Karpas-422 (cell line): ENCODE data around the gene ITGB8. TPM values are rescaled to one million over a fixed set of nuclear protein-coding genes. Genes with fewer than 3 reads are reported as not detected.

ENCODE experiments used
- DNase-seq: peaks from one replicate; pipeline ENCODE4 v3.0.0-alpha.2; 2015
- H2AFZ ChIP-seq: fragments of 200-600 bp; sonication (generic); 2 replicates; pipeline ENCODE4 v1.6.1; 2014; ENCODE audit warnings: antibody characterized with exemption, low read length, mixed read lengths
- H3K27ac ChIP-seq: fragments of 200-600 bp; sonication (generic); 2 replicates; pipeline ENCODE4 v1.5.1; 2014; ENCODE audit warnings: mild to moderate bottlenecking, low read length, moderate library complexity
- H3K27me3 ChIP-seq: fragments of 200-600 bp; sonication (generic); 2 replicates; pipeline ENCODE4 v1.6.1; 2014; ENCODE audit warnings: low read length, mixed read lengths
- H3K36me3 ChIP-seq: fragments of 200-600 bp; sonication (generic); 2 replicates; pipeline ENCODE4 v1.6.1; 2014; ENCODE audit warnings: low read length, mixed read lengths; ENCODE audit not compliant: insufficient read depth
- H3K4me1 ChIP-seq: fragments of 200-600 bp; sonication (generic); 2 replicates; pipeline ENCODE4 v1.6.1; 2014; ENCODE audit warnings: mild to moderate bottlenecking, low read length, mixed read lengths
- H3K4me2 ChIP-seq: fragments of 200-600 bp; sonication (generic); 2 replicates; pipeline ENCODE4 v1.6.1; 2014; ENCODE audit warnings: low read length, low read depth, mild to moderate bottlenecking; ENCODE audit not compliant: poor library complexity, severe bottlenecking
- H3K4me3 ChIP-seq: fragments of 200-600 bp; sonication (generic); 2 replicates; pipeline ENCODE4 v1.5.1; 2014; ENCODE audit warnings: mild to moderate bottlenecking, antibody characterized with exemption, low read length, mixed read lengths
- H3K79me2 ChIP-seq: fragments of 200-600 bp; sonication (generic); 2 replicates; pipeline ENCODE4 v1.6.1; 2014; ENCODE audit warnings: mild to moderate bottlenecking, low read length, mixed read lengths
- H3K9ac ChIP-seq: fragments of 200-600 bp; sonication (generic); 2 replicates; pipeline ENCODE4 v1.6.0; 2014; ENCODE audit warnings: low read length
- H3K9me2 ChIP-seq: fragments of 200-600 bp; sonication (generic), shearing (Covaris generic); replicated peaks from 2 replicates; pipeline ENCODE4 v1.6.0; 2014; ENCODE audit warnings: mild to moderate bottlenecking, low read length, moderate library complexity; ENCODE audit not compliant: insufficient read depth
- H3K9me3 ChIP-seq: fragments of 300-700, 200-600 bp; sonication (generic); 2 replicates; pipeline ENCODE4 v1.6.1; 2014; ENCODE audit warnings: low read length, mixed read lengths
- H4K20me1 ChIP-seq: fragments of 200-600 bp; sonication (generic); 2 replicates; pipeline ENCODE4 v1.6.1; 2014; ENCODE audit warnings: mild to moderate bottlenecking, antibody characterized with exemption, low read length, low read depth; ENCODE audit not compliant: insufficient read depth
- total RNA-seq: library from RNA; depleted of rRNA; stranded (reverse); fragments of >200 nt; shearing (Covaris generic); gene quantifications from 2 replicates; pipeline ENCODE4 v1.2.3, GENCODE V29; 2014; ENCODE audit warnings: low replicate concordance

ITGB8 gene
- total RNA-seq, 1 experiment from 2014 or later = 0.07 TPM

DNA sequence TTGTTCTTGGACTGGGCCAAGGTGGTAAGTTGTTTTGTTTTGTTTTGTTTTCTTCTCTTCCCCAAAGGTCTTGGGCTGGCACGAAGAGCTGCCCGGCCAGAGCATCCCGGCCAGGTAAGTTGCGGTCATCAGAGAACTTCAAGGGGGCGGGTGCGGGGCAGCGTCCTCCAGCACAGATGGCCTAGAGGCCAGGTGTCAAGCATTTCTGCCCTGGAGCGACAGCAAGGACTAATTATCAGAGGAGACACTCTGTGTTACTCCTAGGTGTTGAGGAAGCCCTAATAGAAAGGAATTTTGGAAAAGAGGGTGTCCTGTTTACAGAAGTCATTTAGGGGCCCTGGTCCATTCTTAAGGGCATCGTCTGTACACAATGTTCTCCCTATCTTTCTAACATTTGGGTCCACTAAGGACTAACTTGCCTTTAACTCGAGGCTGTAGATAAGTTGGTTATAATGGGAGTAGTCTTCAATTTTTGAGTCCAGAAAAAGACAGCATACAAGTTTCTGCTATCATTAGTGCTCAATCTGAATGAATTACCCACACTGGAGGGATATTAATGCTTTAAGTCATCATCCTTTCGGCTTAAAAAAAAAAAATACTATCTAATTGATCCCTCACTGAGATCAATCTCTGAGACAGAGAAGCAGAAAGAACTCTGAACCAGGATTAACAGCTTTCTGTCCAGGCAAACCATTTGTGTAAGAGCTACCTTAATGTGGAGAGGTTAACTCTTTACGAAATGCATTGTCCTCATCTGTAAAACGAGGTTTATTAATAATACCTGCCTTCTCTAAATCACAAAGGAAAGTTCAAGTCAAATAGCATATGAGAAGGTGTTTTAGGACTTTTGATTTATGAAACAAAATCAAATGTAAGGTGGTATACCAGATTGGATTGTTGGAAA lies 1.5 kb downstream of the ITGB8 start:
- H3K27ac ChIP-seq = no peak overlapping the region
- H3K9ac ChIP-seq = peak overlapping the region; percentile 63
- no peaks in the 10 kb centered on the region for H3K9me3 ChIP-seq
- H3K79me2 ChIP-seq = no peaks in the 10 kb centered on the region
- no peaks in the 10 kb centered on the region for H4K20me1 ChIP-seq
- H3K4me3 ChIP-seq = peak overlapping the region; percentile 76
- peaks cover 37% of the 10 kb centered on the region for H3K4me1 ChIP-seq
- H3K27me3 ChIP-seq = no peaks in the 10 kb centered on the region
- no peaks in the 10 kb centered on the region for H3K36me3 ChIP-seq
- H2AFZ ChIP-seq = 0 out of 2 replicates have a peak overlapping the region, but pooled peaks have one; percentile 96
- no peaks in the 10 kb centered on the region for H3K9me2 ChIP-seq
- H3K4me2 ChIP-seq = peak overlapping the region; percentile 94
- no peak for DNase-seq

DNA sequence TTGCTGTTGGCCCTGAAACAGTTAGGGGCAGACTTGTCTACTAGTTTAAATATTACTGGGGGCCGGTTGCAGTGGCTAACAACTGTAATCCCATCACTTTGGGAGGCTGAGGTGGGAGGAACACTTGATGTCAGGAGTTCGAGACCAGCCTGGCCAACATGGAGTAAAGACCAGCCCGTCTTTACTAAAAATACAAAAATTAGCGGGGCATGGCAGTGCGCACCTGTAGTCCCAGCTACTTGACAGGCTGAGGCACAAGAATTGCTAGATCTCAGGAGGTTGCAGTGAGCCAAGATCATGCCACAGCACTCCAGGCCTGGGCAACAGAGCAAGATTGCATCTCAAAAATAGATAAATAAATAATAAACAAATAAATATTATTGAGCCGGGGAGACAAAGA lies 7.6 kb downstream of the ITGB8 start:
- H2AFZ ChIP-seq = no peak overlapping the region
- H4K20me1 ChIP-seq = no peaks in the 10 kb centered on the region
- no peaks in the 10 kb centered on the region for H3K27me3 ChIP-seq
- no peaks in the 10 kb centered on the region for H3K36me3 ChIP-seq
- no peak overlapping the region for H3K27ac ChIP-seq
- no peaks in the 10 kb centered on the region for H3K4me1 ChIP-seq
- no peaks in the 10 kb centered on the region for H3K79me2 ChIP-seq
- H3K4me2 ChIP-seq = no peak overlapping the region
- H3K9ac ChIP-seq = no peak overlapping the region
- no peaks in the 10 kb centered on the region for H3K9me2 ChIP-seq
- H3K4me3 ChIP-seq = no peak overlapping the region
- DNase-seq = no peak
- H3K9me3 ChIP-seq = no peaks in the 10 kb centered on the region

DNA sequence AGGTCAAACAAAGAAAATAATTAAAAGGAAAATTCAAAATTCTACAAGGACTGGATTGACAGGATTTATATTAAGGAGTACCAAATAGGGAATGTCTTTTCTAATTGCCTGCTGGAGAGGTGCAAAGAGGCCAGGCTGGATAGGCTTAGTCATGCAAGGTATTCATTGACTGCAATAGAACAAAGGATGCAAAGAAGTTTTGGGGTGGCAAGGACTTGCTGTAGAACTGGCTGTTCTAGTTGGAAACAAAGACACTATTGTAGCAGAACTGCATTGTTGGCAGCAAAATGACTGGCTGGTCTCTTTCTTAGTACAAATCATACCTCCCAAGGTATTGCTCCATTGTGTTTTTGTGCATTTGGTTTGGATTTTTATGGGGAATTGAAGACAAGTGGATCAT lies 10.1 kb downstream of the ITGB8 start:
- Histone ChIP-seq H3K27me3 (no peaks in the 10 kb centered on the region), H3K9me2 (no peaks in the 10 kb centered on the region), H4K20me1 (no peaks in the 10 kb centered on the region), H3K4me2 (no peak overlapping the region), H3K9ac (no peak overlapping the region), H3K36me3 (no peaks in the 10 kb centered on the region), H2AFZ (no peak overlapping the region), H3K27ac (no peak overlapping the region), H3K9me3 (no peaks in the 10 kb centered on the region), H3K79me2 (no peaks in the 10 kb centered on the region), H3K4me3 (no peak overlapping the region), H3K4me1 (no peaks in the 10 kb centered on the region)
- no peak for DNase-seq

DNA sequence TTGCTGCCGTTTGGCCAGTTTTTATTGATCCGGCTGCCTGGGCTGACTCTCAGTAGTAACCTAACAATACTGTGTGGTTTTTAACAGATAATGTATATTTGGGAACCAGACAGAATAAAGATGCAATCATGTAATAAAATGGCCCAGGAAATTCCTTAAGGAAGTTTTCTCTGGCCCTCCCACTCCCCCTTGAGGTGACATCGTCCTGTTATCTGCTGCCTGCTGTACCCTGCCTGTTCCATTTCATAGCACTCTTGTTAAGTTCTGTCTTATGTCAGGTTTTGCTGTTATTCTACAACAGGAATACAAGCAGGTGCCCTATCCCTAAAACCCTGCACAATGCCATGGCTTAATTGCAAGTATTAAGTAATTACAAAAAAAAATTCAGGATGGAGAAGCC lies 12.5 kb downstream of the ITGB8 start:
- Histone ChIP-seq H3K4me2 (no peak overlapping the region), H2AFZ (no peak overlapping the region), H3K79me2 (no peaks in the 10 kb centered on the region), H3K9me2 (no peaks in the 10 kb centered on the region), H3K9me3 (no peaks in the 10 kb centered on the region), H3K9ac (no peak overlapping the region), H3K27ac (no peak overlapping the region), H4K20me1 (no peaks in the 10 kb centered on the region), H3K4me1 (no peaks in the 10 kb centered on the region), H3K4me3 (no peak overlapping the region), H3K36me3 (no peaks in the 10 kb centered on the region), H3K27me3 (no peaks in the 10 kb centered on the region)
- no peak for DNase-seq

DNA sequence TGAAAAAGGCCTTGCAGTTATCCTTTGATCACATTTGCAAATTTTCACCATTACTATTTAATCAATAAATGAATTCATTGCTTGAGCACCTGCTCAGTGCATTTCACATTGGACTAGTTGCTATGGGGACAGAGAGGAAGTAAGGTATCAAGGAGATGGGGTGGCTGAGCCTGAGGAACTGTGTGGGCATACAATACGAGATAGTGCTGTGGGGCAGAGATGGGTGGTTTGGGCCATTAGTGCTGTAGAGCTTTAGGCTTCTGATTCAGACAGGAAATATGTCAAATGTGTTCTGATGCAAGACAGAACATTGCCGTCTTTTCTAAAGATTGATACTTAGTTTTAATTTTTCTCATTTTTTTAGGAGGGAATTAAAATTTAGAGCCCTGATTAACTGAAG lies 13.2 kb downstream of the ITGB8 start:
- H3K9me2 ChIP-seq = no peaks in the 10 kb centered on the region
- H3K36me3 ChIP-seq = no peaks in the 10 kb centered on the region
- no peak overlapping the region for H3K4me3 ChIP-seq
- no peak overlapping the region for H3K9ac ChIP-seq
- H3K27me3 ChIP-seq = no peaks in the 10 kb centered on the region
- H3K27ac ChIP-seq = no peak overlapping the region
- no peak for DNase-seq
- H4K20me1 ChIP-seq = no peaks in the 10 kb centered on the region
- no peaks in the 10 kb centered on the region for H3K9me3 ChIP-seq
- no peak overlapping the region for H2AFZ ChIP-seq
- no peak overlapping the region for H3K4me2 ChIP-seq
- H3K79me2 ChIP-seq = no peaks in the 10 kb centered on the region
- no peaks in the 10 kb centered on the region for H3K4me1 ChIP-seq

DNA sequence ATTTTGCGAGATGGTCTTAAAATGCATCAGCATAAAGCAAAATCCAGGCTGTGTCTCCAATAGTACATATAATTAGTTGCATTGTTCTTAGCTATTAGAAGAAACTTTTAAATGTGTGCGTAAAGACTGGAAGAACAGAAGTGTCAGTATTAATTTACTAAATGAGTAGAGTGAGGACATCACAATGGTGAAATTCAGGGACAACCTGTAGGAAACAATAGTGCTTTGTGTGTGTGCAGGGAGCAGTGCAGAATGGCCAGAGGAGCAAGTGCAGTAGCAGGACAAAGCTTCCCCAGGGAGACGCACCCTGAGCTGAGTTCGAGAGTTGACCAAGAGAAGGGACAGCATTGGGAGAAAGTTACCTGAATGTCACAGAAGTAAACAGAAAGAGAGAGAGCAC lies 13.7 kb downstream of the ITGB8 start:
- H2AFZ ChIP-seq = no peak overlapping the region
- no peak overlapping the region for H3K9ac ChIP-seq

DNA sequence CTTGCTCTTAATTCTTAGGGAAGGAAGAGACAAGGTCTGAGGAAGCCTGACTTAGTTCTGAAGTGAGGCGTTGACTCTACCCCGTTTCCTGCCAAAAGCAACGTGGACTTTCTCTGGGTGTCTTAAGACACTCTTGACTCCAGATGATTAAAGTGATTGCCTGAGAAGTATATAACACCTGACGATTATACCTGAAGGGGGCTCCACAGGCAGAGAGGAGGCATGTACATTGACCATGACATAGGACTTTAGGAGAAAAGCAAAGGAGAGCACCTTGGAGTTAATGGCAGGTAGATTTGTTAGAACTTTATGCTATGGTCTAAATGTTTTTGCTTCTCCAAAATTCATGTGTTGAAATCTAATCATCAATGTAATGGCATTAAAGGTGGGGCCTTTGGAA lies 15.9 kb downstream of the ITGB8 start:
- Histone ChIP-seq H3K27me3 (no peaks in the 10 kb centered on the region), H3K27ac (no peak overlapping the region), H3K4me3 (no peak overlapping the region), H3K36me3 (no peaks in the 10 kb centered on the region), H3K79me2 (no peaks in the 10 kb centered on the region), H4K20me1 (no peaks in the 10 kb centered on the region), H3K9ac (no peak overlapping the region), H3K9me2 (no peaks in the 10 kb centered on the region), H3K9me3 (no peaks in the 10 kb centered on the region), H3K4me2 (no peak overlapping the region), H3K4me1 (no peaks in the 10 kb centered on the region), H2AFZ (no peak overlapping the region)
- no peak for DNase-seq

More for the DNA sequence above, 13.7 kb downstream of the ITGB8 start:
- H4K20me1 ChIP-seq = no peaks in the 10 kb centered on the region
- no peaks in the 10 kb centered on the region for H3K9me2 ChIP-seq
- no peak overlapping the region for H3K4me3 ChIP-seq
- DNase-seq = no peak
- H3K36me3 ChIP-seq = no peaks in the 10 kb centered on the region
- H3K9me3 ChIP-seq = no peaks in the 10 kb centered on the region
- H3K4me2 ChIP-seq = no peak overlapping the region
- no peaks in the 10 kb centered on the region for H3K79me2 ChIP-seq
- no peaks in the 10 kb centered on the region for H3K4me1 ChIP-seq
- no peak overlapping the region for H3K27ac ChIP-seq
- no peaks in the 10 kb centered on the region for H3K27me3 ChIP-seq

DNA sequence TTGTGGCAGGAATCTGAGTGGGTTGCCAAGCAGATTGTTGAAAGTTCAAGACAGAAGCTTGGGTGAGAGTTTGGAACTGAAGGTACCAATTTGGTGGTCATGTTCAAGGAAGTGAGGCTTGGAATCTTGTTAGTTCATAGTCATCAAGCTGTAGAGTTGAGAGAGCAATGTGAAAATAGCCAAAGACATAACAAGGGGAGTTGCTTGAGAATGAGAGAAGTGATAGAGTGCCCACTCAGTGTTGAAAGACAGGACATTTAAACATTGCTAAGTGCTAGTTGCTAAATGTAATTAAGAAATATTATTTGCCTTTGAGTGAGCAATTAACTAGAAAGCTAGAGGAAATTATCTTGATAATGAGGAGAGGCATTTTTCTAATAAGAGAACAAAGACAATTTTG lies 17.0 kb downstream of the ITGB8 start:
- no peaks in the 10 kb centered on the region for H3K9me3 ChIP-seq
- H3K9ac ChIP-seq = no peak overlapping the region
- H3K4me1 ChIP-seq = no peaks in the 10 kb centered on the region
- no peaks in the 10 kb centered on the region for H4K20me1 ChIP-seq
- no peaks in the 10 kb centered on the region for H3K9me2 ChIP-seq
- H3K4me3 ChIP-seq = no peak overlapping the region
- no peak overlapping the region for H3K4me2 ChIP-seq
- no peak overlapping the region for H3K27ac ChIP-seq
- no peak overlapping the region for H2AFZ ChIP-seq
- H3K79me2 ChIP-seq = no peaks in the 10 kb centered on the region
- H3K27me3 ChIP-seq = no peaks in the 10 kb centered on the region
- no peak for DNase-seq
- no peaks in the 10 kb centered on the region for H3K36me3 ChIP-seq
